ENCODE data around the gene SLC9C2.

DNA sequence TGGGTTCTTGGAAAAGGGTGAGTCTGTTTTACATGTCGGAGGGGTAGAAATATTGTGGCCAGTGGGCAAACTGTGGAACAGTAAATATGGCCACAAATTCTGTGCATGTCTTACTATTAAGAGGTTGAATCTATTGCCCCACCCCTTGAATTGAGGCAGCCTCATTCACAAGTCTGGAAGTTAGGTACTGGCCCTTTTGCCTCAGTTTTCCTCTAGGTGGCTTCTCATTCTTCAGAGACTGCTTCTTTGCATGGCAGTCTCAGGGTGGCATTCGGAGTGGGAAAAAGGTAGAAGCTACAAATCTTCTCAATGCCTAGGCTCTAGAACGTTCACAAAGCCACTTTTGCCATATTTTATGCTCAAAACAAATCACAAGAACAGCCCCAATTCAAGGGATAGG is 57.2 kb downstream of the SLC9C2 start:
- TF ChIP-seq, protein P1, sequence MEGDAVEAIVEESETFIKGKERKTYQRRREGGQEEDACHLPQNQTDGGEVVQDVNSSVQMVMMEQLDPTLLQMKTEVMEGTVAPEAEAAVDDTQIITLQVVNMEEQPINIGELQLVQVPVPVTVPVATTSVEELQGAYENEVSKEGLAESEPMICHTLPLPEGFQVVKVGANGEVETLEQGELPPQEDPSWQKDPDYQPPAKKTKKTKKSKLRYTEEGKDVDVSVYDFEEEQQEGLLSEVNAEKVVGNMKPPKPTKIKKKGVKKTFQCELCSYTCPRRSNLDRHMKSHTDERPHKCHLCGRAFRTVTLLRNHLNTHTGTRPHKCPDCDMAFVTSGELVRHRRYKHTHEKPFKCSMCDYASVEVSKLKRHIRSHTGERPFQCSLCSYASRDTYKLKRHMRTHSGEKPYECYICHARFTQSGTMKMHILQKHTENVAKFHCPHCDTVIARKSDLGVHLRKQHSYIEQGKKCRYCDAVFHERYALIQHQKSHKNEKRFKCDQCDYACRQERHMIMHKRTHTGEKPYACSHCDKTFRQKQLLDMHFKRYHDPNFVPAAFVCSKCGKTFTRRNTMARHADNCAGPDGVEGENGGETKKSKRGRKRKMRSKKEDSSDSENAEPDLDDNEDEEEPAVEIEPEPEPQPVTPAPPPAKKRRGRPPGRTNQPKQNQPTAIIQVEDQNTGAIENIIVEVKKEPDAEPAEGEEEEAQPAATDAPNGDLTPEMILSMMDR (conservative IDR thresholded peaks at IDR 0.05 in 1 of 2, IDR thresholded peaks at IDR 0.05 in 1 of 2; ENCODE audit: low read depth in 1 of 2, low read length in 2 of 2) = no peak
- no peak for TF ChIP-seq EZH2 (IDR thresholded peaks at IDR 0.05; ENCODE audit: low read length, missing control alignments)
